T-helper 1 cell treated with Interleukin-12 subunit alpha and Interleukin-12 subunit beta and Interleukin-4 antibody, amounts not matched to agents 30 ng/mL and 1 ng/mL, for 36 hours (primary cell): Measurements from ENCODE around the gene PPOX. TPM values are rescaled to one million over a fixed set of nuclear protein-coding genes. Genes with fewer than 3 reads are reported as not detected.

Experiments
- intact Hi-C: fragments of 100-400 bp; cut with micrococcal nuclease; formaldehyde crosslinking; loops from one replicate; pipeline ENCODE4 v1.15.1; 2024
- total RNA-seq: library from RNA; stranded (reverse); gene quantifications from 2 replicates; pipeline ENCODE4 v1.2.3, GENCODE V29; 2022

Gene PPOX
- total RNA-seq, 1 donor from 2014 or later, result 30.7 TPM

GRCh38 chr1:161145832-161146231, 20.4 kb upstream of the PPOX start:
- intact Hi-C loops, result no loop called here

DNA sequence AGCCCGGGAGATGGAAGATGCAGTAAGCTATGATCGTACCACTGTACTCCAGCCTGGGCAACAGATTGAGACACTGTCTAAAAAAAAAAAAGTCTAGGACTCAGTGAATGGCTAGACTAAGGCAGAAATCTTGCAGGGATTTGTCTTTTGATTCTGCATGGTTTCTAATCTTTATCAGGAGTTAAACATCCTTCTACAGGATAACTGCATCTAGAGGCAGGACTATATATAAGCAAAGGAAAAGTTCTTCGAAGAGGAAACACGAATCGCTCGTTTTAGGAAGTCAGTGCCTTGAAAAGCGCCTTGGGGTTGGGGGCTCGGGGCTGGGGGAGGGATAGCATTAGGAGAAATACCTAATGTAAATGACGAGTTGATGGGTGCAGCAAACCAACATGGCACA, 13.1 kb upstream of the PPOX start:
- intact Hi-C loops, result loop anchor here (1.0 to 5.0 kb wide), 10 partner anchors 13 to 891 kb away; partner anchors contain the start of genes B4GALT3, DCAF8, DEDD and NDUFS2

GRCh38 chr1:161153682-161154337, 12.4 kb upstream of the PPOX start, which contains the start of gene UFC1:
TSS of gene UFC1 (plus strand) at chr1:161153978. CDS start at chr1:161153998, 20 bp downstream.
- intact Hi-C loops, result loop anchor here (1.0 to 5.0 kb wide), 10 partner anchors 12 to 892 kb away; partner anchors contain the start of genes B4GALT3, DCAF8, DEDD and NDUFS2

DNA sequence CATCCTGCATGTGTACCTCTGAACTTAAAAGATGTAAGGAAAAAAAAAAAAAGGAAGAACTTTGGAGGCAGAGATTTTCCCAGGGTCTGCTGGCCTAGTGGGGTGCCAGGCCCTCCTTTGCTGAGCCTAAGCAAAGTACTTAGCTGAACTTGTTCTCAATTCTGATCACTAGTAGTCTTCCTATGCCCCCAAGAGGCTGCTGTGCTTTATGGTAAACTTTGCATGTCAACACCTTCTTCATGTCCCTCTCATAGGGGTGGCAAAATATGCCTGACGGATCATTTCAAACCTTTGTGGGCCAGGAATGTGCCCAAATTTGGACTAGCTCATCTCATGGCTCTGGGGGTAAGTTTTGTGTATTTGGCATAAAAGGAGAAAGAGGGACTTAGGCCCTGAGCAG, 8.4 kb upstream of the PPOX start:
- intact Hi-C loops, result loop anchor here (1.0 to 2.0 kb wide), 2 partner anchors 8 to 19 kb away; partner anchors contain the start of genes B4GALT3 and PPOX

- intact Hi-C loops, result loop anchor here (1.0 to 2.0 kb wide), 4 partner anchors 8 to 113 kb away; partner anchors contain the start of genes B4GALT3, DEDD, PPOX and USF1
Measured at GRCh38 chr1:161158316-161159010, 7.8 kb upstream of the PPOX start.

DNA sequence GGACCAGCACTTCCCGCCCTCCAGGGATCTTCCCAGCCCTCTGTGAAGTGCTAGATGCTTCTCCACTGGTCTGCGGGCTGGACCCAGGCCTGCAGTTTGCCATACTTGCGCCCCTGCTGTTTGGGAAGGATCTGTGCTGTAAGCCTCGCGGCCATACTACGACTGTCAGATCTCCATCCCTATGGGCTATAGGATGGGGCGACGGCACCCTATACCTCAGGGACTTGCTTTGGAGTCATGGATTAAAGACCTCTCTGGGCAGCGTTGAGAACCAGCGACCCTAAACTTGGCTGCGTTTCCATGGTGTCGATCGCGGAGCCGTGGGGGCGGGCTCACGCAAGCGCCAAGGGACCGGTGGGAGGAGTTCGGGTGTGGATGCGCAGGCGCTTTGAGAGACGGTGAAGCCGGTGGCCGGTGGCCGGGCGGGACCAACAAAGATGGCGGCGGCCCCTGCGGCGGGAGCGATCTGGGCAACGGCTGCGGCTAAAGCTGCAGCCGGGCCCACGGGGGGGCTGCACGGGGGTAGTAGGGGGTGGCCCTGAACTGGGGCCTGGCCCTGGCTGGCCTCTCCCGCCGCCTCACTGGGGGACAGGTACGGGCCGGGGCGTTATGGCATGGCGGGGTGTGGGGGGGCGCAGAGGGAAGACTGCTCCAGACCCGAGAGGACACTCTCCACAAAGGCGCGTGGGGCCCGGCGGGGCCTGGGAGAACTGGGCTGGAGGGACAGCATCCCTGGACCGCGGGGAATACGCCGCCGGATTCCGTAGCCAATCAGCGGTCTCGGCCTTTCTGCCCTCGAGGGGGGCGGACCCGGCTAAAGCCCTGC, 6.9 kb upstream of the PPOX start, which contains the start of gene USP21:
USP21 (plus strand) TSS at position 414 of the 826 bp plus-strand sequence. CDS start 1,141 bp downstream, outside the sequence.
- intact Hi-C loops, result loop anchor here (1.0 to 2.0 kb wide), 3 partner anchors 18 to 114 kb away; partner anchors contain the start of genes B4GALT3, DEDD and USF1

DNA sequence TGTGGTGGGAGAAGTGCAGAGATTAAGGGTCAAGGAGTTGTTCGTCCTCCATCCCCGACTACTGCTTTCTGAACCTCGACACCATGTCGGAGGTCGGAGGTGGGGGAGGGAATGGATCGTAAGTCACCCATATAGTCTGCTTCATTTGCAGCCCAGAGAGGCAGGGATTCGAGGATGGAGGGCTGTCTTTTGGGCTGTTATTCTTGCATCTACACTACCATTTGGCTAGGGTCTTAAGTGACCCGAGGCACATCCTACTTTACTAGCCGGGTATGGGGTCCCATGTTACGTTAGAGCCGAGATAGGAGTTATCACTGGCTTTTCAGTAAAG, 6.3 kb upstream of the PPOX start:
- intact Hi-C loops, result loop anchor here (1.0 to 2.0 kb wide), 3 partner anchors 17 to 115 kb away; partner anchors contain the start of genes B4GALT3, DEDD and USF1

GRCh38 chr1:161160671-161161145, 5.5 kb upstream of the PPOX start:
- intact Hi-C loops, result no loop called here

- intact Hi-C loops, result no loop called here
Measured at GRCh38 chr1:161161652-161162051, 4.6 kb upstream of the PPOX start.

DNA sequence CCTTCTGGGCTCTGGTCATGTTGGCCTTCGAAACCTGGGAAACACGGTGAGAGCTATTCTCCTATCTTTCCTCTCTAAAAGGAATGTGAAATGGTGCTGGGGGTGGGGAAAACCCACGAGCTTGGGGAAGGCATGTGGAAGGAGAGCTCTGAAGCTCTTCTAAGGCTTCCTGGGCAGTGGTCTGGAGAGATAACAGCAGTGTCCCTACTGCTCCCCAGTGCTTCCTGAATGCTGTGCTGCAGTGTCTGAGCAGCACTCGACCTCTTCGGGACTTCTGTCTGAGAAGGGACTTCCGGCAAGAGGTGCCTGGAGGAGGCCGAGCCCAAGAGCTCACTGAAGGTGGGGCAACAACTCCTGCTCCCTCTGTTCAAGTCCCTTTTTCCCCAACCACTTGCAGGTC, 4.2 kb upstream of the PPOX start:
- intact Hi-C loops, result no loop called here

GRCh38 chr1:161162806-161163205, 3.4 kb upstream of the PPOX start:
- intact Hi-C loops, result no loop called here

- intact Hi-C loops, result no loop called here
Measured at GRCh38 chr1:161163793-161164192, 2.4 kb upstream of the PPOX start.

GRCh38 chr1:161164901-161165610, 1.2 kb upstream of the PPOX start:
- intact Hi-C loops, result no loop called here

GRCh38 chr1:161166669-161167548, 683 bp downstream of the PPOX start:
- intact Hi-C loops, result loop anchor here (1.0 kb wide), 8 partner anchors 9 to 124 kb away; partner anchors contain the start of genes B4GALT3, DEDD, NDUFS2 and UFC1

- intact Hi-C loops, result no loop called here
Measured at GRCh38 chr1:161168906-161169305, 2.7 kb downstream of the PPOX start.

DNA sequence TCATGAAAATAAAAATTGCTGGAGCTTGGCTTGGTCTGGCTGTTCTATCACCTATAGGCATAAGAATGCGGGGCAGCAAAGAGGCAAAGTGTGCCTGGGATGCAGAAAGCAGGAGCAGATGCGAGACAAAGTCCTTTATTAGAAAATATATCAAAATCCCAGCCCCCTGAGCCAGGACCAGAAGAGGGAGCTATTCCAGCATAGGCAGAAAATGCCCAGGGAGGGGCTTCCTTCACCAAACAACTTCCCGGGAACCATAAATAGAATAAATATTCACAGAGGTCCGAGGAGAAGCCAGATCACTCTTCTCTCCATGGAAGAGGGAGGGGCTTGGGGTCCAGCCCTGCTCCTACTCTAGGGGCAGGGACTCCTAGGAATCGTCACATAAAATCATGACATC, 5.0 kb downstream of the PPOX start:
- intact Hi-C loops, result no loop called here

DNA sequence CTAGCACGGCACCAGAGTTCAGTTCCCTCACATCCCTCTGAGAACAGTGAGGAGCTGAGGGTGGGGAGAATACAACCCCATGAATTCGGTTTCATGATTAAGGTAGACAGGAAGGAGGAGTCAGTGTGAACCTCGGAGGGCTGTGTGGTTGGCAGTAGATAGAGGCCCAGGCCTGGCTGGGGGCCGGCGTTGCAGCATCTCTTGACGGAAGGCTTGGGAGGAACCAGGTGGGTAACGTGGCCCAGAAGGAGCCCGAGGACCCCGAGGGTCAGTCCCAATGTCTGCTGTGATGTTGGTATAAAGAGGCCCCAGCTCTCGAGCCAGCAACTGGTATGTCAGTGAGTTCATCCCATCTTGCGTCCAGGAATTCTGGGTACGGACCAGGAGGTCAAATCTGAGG, 5.5 kb downstream of the PPOX start:
- intact Hi-C loops, result no loop called here

DNA sequence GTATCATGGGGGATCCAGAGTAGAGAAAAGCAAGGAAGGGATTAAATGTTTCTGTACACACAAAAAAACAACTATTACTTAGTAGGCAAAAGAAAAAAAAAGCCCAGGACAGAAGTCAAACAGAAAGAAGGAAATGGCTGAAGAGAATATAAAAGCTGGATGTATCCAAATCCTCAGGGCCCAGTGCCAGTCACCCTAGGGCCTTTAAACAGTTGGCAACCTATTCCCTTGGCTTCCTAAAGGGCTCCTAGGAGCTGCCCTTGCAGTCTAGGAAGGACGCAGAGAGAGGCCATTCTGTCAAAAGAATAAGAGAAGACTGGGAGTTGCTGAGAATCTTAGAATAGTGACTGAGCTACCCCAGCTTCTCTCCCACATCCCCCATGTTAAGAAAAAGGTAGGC, 6.1 kb downstream of the PPOX start:
- intact Hi-C loops, result no loop called here

GRCh38 chr1:161172776-161173376, 6.7 kb downstream of the PPOX start:
- intact Hi-C loops, result no loop called here
